RKO (cell line): Measurements from ENCODE around the gene PXDN.
"Not testable (repeated sequence)": the region's sequence is repeated elsewhere in the genome, so short reads cannot be mapped to it uniquely, and the experiment has no call there.

Experiments used
- DNase-seq: peaks from one replicate; pipeline ENCODE4 v3.0.0-alpha.2; 2016; ENCODE audit warnings: low spot score

PXDN gene

GRCh38 chr2:1723397-1724042 lies 20.8 kb downstream of the PXDN start:
- no peak for DNase-seq

GRCh38 chr2:1722692-1723091 lies 21.6 kb downstream of the PXDN start:
- no peak for DNase-seq

- no peak for DNase-seq
Measured at GRCh38 chr2:1721706-1722646, 22.3 kb downstream of the PXDN start.

GRCh38 chr2:1718339-1719220 lies 25.7 kb downstream of the PXDN start:
- DNase-seq: no peak

- DNase-seq: no peak
Measured at GRCh38 chr2:1717113-1717512, 27.2 kb downstream of the PXDN start.

- DNase-seq: no peak
Measured at GRCh38 chr2:1716441-1716840, 27.9 kb downstream of the PXDN start.

- not testable (repeated sequence) for DNase-seq
Measured at GRCh38 chr2:1716014-1716305, 28.4 kb downstream of the PXDN start.

- no peak for DNase-seq
Measured at GRCh38 chr2:1715184-1716013, 28.9 kb downstream of the PXDN start.

GRCh38 chr2:1714291-1715064 lies 29.8 kb downstream of the PXDN start:
- no peak for DNase-seq

GRCh38 chr2:1713839-1714236 lies 30.5 kb downstream of the PXDN start:
- no peak for DNase-seq

- no peak for DNase-seq
Measured at GRCh38 chr2:1713142-1713838, 31.0 kb downstream of the PXDN start.

- no peak for DNase-seq
Measured at GRCh38 chr2:1709946-1710560, 34.3 kb downstream of the PXDN start.

- DNase-seq: no peak
Measured at GRCh38 chr2:1709335-1709605, 35.0 kb downstream of the PXDN start.

- no peak for DNase-seq
Measured at GRCh38 chr2:1708476-1709334, 35.6 kb downstream of the PXDN start.

GRCh38 chr2:1707771-1708418 lies 36.4 kb downstream of the PXDN start:
- DNase-seq: no peak

- DNase-seq: not testable (repeated sequence)
Measured at GRCh38 chr2:1706089-1706841, 38.0 kb downstream of the PXDN start.

GRCh38 chr2:1705557-1706076 lies 38.7 kb downstream of the PXDN start:
- DNase-seq: no peak
